Hepatocyte (in vitro differentiated cells): ENCODE results near the gene VASP. TPM values are rescaled to one million over a fixed set of nuclear protein-coding genes. Genes with fewer than 3 reads are reported as not detected.
A peak's percentile ranks its signal among the peaks of the same experiment; 100 is the strongest.
"Not testable (repeated sequence)": the region's sequence is repeated elsewhere in the genome, so short reads cannot be mapped to it uniquely, and the experiment has no call there.

Experiments used
- DNase-seq: peaks from one replicate; pipeline ENCODE4 v3.0.0-alpha.2; 2016; ENCODE audit warnings: low spot score
- H2AFZ ChIP-seq: fragments of 200-600 bp; sonication (generic); 2 replicates; pipeline ENCODE4 v1.6.0; 2016; ENCODE audit warnings: antibody characterized with exemption, mild to moderate bottlenecking
- H3K27ac ChIP-seq: fragments of 200-600 bp; sonication (generic); 2 replicates; pipeline ENCODE4 v1.5.1; 2016; ENCODE audit warnings: mild to moderate bottlenecking
- H3K27me3 ChIP-seq: fragments of 200-600 bp; sonication (generic); 2 replicates; pipeline ENCODE4 v1.6.1; 2016
- H3K36me3 ChIP-seq: fragments of 200-600 bp; sonication (generic); replicated peaks from 2 replicates; pipeline ENCODE4 v1.5.1; 2016; ENCODE audit warnings: low read depth; ENCODE audit not compliant: insufficient read depth
- H3K4me1 ChIP-seq: fragments of 200-600 bp; sonication (generic); 2 replicates; pipeline ENCODE4 v1.5.1; 2016; ENCODE audit warnings: mild to moderate bottlenecking, moderate library complexity; ENCODE audit not compliant: insufficient read depth
- H3K4me2 ChIP-seq: fragments of 200-600 bp; sonication (generic); 2 replicates; pipeline ENCODE4 v1.6.0; 2016
- H3K4me3 ChIP-seq: fragments of 200-600 bp; sonication (generic); 2 replicates; pipeline ENCODE4 v1.5.1; 2016; ENCODE audit warnings: mild to moderate bottlenecking
- H3K79me2 ChIP-seq: fragments of 200-600 bp; sonication (generic); 2 replicates; pipeline ENCODE4 v1.6.0; 2017; ENCODE audit warnings: mild to moderate bottlenecking
- H3K9me2 ChIP-seq: fragments of 200-600 bp; sonication (generic); replicated peaks from 2 replicates; pipeline ENCODE4 v1.6.0; 2017; ENCODE audit warnings: mild to moderate bottlenecking; ENCODE audit not compliant: insufficient read depth
- H3K9me3 ChIP-seq: fragments of 200-600 bp; sonication (generic); 2 replicates; pipeline ENCODE4 v1.5.1; 2016; ENCODE audit warnings: low read depth, mild to moderate bottlenecking
- H4K20me1 ChIP-seq: fragments of 200-600 bp; sonication (generic); 2 replicates; pipeline ENCODE4 v1.6.0; 2016; ENCODE audit warnings: mild to moderate bottlenecking; ENCODE audit not compliant: insufficient read depth, poor library complexity, severe bottlenecking
- CTCF ChIP-seq: fragments of 200-600 bp; sonication (generic); IDR thresholded peaks from 2 replicates; pipeline ENCODE4 v1.5.1; 2016; ENCODE audit warnings: antibody characterized with exemption, mild to moderate bottlenecking; ENCODE audit not compliant: poor library complexity
- EZH2 ChIP-seq: fragments of 200-600 bp; sonication (generic); IDR thresholded peaks from 2 replicates; pipeline ENCODE4 v1.6.1; 2016; ENCODE audit warnings: antibody characterized with exemption, mild to moderate bottlenecking, borderline replicate concordance
- EZH2phosphoT487 ChIP-seq: fragments of 200-600 bp; sonication (generic); IDR thresholded peaks from one replicate; pipeline ENCODE4 v1.6.1; 2018; ENCODE audit warnings: antibody characterized with exemption, mild to moderate bottlenecking, low read depth, moderate library complexity; ENCODE audit not compliant: unreplicated experiment, severe bottlenecking
- WGBS: methylation state at CpG from one replicate; pipeline ENCODE4 v1.1.6; 2016; ENCODE audit warnings: low lambda C conversion rate; ENCODE audit errors: missing lambda C conversion rate; 5-methylcytosine and 5-hydroxymethylcytosine counted together
- polyA plus RNA-seq: library from polyadenylated mRNA; unstranded; fragments of >200 nt; fragmentation: Nextera tagmentation; extraction: Ambion mirVana; gene quantifications from 2 replicates; pipeline ENCODE4 v1.2.1, GENCODE V29; 2016
- total RNA-seq: library from RNA; depleted of rRNA; stranded (reverse); fragments of >200 nt; gene quantifications from 2 replicates; pipeline ENCODE4 v1.2.3, GENCODE V29; 2014

The VASP gene
- total and polyA plus RNA-seq, 2 experiments from 2014 or later = 68.9 to 86.0 TPM

GRCh38 chr19:45508417-45508860 is 1.2 kb downstream of the VASP start:
- DNase-seq = peak; percentile 86
- 3% methylated on average over 15 of the region's 26 CpGs for WGBS
- Histone ChIP-seq H3K36me3 (no peaks in the 10 kb centered on the region), H3K27me3 (no peaks in the 10 kb centered on the region), H3K4me2 (peak overlapping the region; percentile 91), H3K4me3 (peak overlapping the region; percentile 98), H3K9me3 (no peaks in the 10 kb centered on the region), H3K27ac (peak overlapping the region; percentile 98), H3K79me2 (peaks cover 63% of the 10 kb centered on the region), H3K4me1 (peaks cover 15% of the 10 kb centered on the region), H3K9me2 (no peaks in the 10 kb centered on the region), H4K20me1 (peaks cover 12% of the 10 kb centered on the region), H2AFZ (no peak overlapping the region)
- TF ChIP-seq EZH2phosphoT487 (no peak), CTCF (no peak), EZH2 (no peak)

GRCh38 chr19:45508861-45509691 is 1.8 kb downstream of the VASP start:
- H3K9me3 ChIP-seq = no peaks in the 10 kb centered on the region
- peak overlapping the region; percentile 98 for H3K4me3 ChIP-seq
- H2AFZ ChIP-seq = no peak overlapping the region
- no peaks in the 10 kb centered on the region for H3K27me3 ChIP-seq
- peak overlapping the region; percentile 91 for H3K4me2 ChIP-seq
- peak; percentile 69 for DNase-seq
- TF ChIP-seq EZH2 = no peak
- TF ChIP-seq EZH2phosphoT487 = no peak
- no peak for TF ChIP-seq CTCF
- H4K20me1 ChIP-seq = peaks cover 12% of the 10 kb centered on the region
- no peaks in the 10 kb centered on the region for H3K9me2 ChIP-seq
- peaks cover 20% of the 10 kb centered on the region for H3K4me1 ChIP-seq
- no peaks in the 10 kb centered on the region for H3K36me3 ChIP-seq
- peaks cover 70% of the 10 kb centered on the region for H3K79me2 ChIP-seq
- peak overlapping the region; percentile 98 for H3K27ac ChIP-seq
- WGBS = 5% methylated on average over 11 of the region's 28 CpGs

GRCh38 chr19:45509692-45510015 is 2.4 kb downstream of the VASP start:
- no peak overlapping the region for H2AFZ ChIP-seq
- no peaks in the 10 kb centered on the region for H3K9me2 ChIP-seq
- H3K79me2 ChIP-seq = peaks cover 76% of the 10 kb centered on the region
- H3K27me3 ChIP-seq = no peaks in the 10 kb centered on the region
- TF ChIP-seq CTCF (no peak), EZH2 (no peak), EZH2phosphoT487 (no peak)
- H3K4me1 ChIP-seq = peaks cover 24% of the 10 kb centered on the region
- 14% methylated on average over 3 of the region's 3 CpGs for WGBS
- H3K4me2 ChIP-seq = peak overlapping the region; percentile 91
- no peak for DNase-seq
- peaks cover 12% of the 10 kb centered on the region for H4K20me1 ChIP-seq
- no peaks in the 10 kb centered on the region for H3K36me3 ChIP-seq
- peak overlapping the region; percentile 98 for H3K4me3 ChIP-seq
- no peaks in the 10 kb centered on the region for H3K9me3 ChIP-seq
- H3K27ac ChIP-seq = peak overlapping the region; percentile 98

- peaks cover 26% of the 10 kb centered on the region for H3K4me1 ChIP-seq
- H3K79me2 ChIP-seq = peaks cover 83% of the 10 kb centered on the region
- H3K9me3 ChIP-seq = not testable (repeated sequence)
Measured at GRCh38 chr19:45510352-45510751, 3.1 kb downstream of the VASP start.

More at GRCh38 chr19:45510352-45510751, 3.1 kb downstream of the VASP start:
- not testable (repeated sequence) for DNase-seq, H3K36me3 ChIP-seq, H3K27me3 ChIP-seq, H3K27ac ChIP-seq, H2AFZ ChIP-seq, H3K9me2 ChIP-seq, H3K4me3 ChIP-seq
- H4K20me1 ChIP-seq = peaks cover 18% of the 10 kb centered on the region
- 95% methylated on average over 11 of the region's 11 CpGs for WGBS
- H3K4me2 ChIP-seq = peak overlapping the region; percentile 91
